ENCODE results near the gene MEIS2. TPM values are rescaled to one million over a fixed set of nuclear protein-coding genes. Genes with fewer than 3 reads are reported as not detected.

MEIS2 gene
- total and polyA plus RNA-seq, 2 of the 13 experiments (the other 11 are each of a cell fraction or from before 2014, with no cell fraction given): 10.7 to 12.4 TPM

DNA sequence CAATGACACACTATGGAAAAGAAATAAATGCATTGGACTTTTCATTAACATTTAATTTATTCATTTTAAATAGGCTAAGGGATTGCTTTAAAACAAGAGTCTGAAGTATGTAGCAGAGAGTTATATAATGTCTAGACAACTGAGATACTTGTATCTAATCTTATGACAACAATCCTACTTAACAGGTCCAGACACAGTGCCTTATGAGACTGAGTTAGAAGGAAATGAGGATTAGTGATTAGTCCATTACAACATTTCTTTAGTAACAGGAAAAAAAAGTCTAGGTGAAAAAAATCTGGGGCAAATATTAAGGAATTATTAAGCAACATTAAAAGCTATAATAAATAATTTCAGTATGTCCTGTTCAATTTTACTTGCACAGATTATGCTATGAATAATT is 140.6 kb downstream of the MEIS2 start (continued):
- TF ChIP-seq, protein P1, sequence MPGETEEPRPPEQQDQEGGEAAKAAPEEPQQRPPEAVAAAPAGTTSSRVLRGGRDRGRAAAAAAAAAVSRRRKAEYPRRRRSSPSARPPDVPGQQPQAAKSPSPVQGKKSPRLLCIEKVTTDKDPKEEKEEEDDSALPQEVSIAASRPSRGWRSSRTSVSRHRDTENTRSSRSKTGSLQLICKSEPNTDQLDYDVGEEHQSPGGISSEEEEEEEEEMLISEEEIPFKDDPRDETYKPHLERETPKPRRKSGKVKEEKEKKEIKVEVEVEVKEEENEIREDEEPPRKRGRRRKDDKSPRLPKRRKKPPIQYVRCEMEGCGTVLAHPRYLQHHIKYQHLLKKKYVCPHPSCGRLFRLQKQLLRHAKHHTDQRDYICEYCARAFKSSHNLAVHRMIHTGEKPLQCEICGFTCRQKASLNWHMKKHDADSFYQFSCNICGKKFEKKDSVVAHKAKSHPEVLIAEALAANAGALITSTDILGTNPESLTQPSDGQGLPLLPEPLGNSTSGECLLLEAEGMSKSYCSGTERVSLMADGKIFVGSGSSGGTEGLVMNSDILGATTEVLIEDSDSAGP (CRISPR knock-in tag; IDR thresholded peaks at IDR 0.05; ENCODE audit: borderline replicate concordance): no peak

DNA sequence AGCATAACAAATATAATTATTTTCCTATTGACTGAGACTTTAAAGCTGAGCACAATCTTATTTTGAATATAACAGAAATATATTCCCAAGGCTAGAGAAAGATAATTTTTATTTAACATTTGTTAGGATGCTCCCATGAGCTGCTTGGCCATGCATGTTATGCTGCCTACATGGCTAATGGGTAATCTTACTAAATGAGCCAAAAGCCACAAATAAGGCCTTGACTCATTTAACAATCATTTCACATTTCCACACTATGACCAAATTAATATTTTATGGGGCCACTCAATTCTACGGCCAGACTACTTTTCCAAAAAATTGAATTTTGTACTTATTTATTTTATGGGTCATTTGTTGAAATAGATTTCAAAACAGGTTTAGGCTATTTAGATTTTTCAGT is 141.7 kb downstream of the MEIS2 start:
- Histone ChIP-seq H3K27me3 (ENCODE audit: control insufficient read depth in 1 of 2, insufficient read depth in 2 of 2, low read length in 2 of 2) (no peaks in the 10 kb centered on the region), H3K4me2 (ENCODE audit: low read depth, low read length) (no peak overlapping the region), H3K9ac (ENCODE audit: insufficient read depth, low read depth, low read length) (no peak overlapping the region), H3K27ac (ENCODE audit: extremely low read length, insufficient read depth, low read length) (no peak overlapping the region), H3K4me3 (replicated peaks in 1 of 3; ENCODE audit: insufficient read depth in 1 of 3, low read depth in 2 of 3, low read length in 3 of 3) (no peak overlapping the region), H3K9me3 (ENCODE audit: low read length) (no peaks in the 10 kb centered on the region), H3K36me3 (replicated peaks in 1 of 2; ENCODE audit: control insufficient read depth in 1 of 2, insufficient read depth in 2 of 2, low read length in 2 of 2) (no peaks in the 10 kb centered on the region), H3K4me1 (ENCODE audit: insufficient read depth, low read length) (no peaks in the 10 kb centered on the region), H3K79me2 (ENCODE audit: insufficient read depth, low read length) (no peaks in the 10 kb centered on the region), H4K20me1 (ENCODE audit: insufficient read depth, low read length) (no peaks in the 10 kb centered on the region), H2AFZ (ENCODE audit: low read length) (no peak overlapping the region)
- DNase-seq (ENCODE audit: low spot score): no peak
- no TSS peak for BruUV-seq (replicated peaks)
- ChIA-PET POLR2A (no interaction called here), CTCF (ENCODE audit: low intra/inter-chr PET ratio, low total read pairs) (no interaction called here)
- no peak for ATAC-seq
- WGBS (ENCODE audit: low lambda C conversion rate): 86% methylated on average over 1 of the region's 1 CpG
- intact Hi-C loops (cut with micrococcal nuclease; ENCODE audit: unreplicated experiment): no loop called here
- no peak for FAIRE-seq
- in situ Hi-C loops (cut with HindIII; ENCODE audit: extremely low pct_ligation_motif_present, low pct_unique_long_range_greater_than_20kb): no loop called here
- TF ChIP-seq, protein P2, sequence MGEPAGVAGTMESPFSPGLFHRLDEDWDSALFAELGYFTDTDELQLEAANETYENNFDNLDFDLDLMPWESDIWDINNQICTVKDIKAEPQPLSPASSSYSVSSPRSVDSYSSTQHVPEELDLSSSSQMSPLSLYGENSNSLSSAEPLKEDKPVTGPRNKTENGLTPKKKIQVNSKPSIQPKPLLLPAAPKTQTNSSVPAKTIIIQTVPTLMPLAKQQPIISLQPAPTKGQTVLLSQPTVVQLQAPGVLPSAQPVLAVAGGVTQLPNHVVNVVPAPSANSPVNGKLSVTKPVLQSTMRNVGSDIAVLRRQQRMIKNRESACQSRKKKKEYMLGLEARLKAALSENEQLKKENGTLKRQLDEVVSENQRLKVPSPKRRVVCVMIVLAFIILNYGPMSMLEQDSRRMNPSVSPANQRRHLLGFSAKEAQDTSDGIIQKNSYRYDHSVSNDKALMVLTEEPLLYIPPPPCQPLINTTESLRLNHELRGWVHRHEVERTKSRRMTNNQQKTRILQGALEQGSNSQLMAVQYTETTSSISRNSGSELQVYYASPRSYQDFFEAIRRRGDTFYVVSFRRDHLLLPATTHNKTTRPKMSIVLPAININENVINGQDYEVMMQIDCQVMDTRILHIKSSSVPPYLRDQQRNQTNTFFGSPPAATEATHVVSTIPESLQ (CRISPR knock-in tag; conservative IDR thresholded peaks at IDR 0.05): no peak
- TF ChIP-seq SNAI1 (CRISPR knock-in tag; IDR thresholded peaks at IDR 0.05; ENCODE audit: borderline replicate concordance): no peak
- no peak for TF ChIP-seq PHF21A (CRISPR knock-in tag; IDR thresholded peaks at IDR 0.05)
- TF ChIP-seq, protein P3, sequence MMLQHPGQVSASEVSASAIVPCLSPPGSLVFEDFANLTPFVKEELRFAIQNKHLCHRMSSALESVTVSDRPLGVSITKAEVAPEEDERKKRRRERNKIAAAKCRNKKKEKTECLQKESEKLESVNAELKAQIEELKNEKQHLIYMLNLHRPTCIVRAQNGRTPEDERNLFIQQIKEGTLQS (CRISPR knock-in tag; IDR thresholded peaks at IDR 0.05): no peak
- no peak for TF ChIP-seq KLF6 (CRISPR knock-in tag; IDR thresholded peaks at IDR 0.05)
- no peak for TF ChIP-seq TEAD2 (CRISPR knock-in tag; IDR thresholded peaks at IDR 0.05)
- TF ChIP-seq CHCHD3 (CRISPR knock-in tag; IDR thresholded peaks at IDR 0.05): no peak
- TF ChIP-seq, protein P4, sequence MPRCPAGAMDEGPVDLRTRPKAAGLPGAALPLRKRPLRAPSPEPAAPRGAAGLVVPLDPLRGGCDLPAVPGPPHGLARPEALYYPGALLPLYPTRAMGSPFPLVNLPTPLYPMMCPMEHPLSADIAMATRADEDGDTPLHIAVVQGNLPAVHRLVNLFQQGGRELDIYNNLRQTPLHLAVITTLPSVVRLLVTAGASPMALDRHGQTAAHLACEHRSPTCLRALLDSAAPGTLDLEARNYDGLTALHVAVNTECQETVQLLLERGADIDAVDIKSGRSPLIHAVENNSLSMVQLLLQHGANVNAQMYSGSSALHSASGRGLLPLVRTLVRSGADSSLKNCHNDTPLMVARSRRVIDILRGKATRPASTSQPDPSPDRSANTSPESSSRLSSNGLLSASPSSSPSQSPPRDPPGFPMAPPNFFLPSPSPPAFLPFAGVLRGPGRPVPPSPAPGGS (CRISPR knock-in tag; IDR thresholded peaks at IDR 0.05): no peak
- TF ChIP-seq, protein P5, sequence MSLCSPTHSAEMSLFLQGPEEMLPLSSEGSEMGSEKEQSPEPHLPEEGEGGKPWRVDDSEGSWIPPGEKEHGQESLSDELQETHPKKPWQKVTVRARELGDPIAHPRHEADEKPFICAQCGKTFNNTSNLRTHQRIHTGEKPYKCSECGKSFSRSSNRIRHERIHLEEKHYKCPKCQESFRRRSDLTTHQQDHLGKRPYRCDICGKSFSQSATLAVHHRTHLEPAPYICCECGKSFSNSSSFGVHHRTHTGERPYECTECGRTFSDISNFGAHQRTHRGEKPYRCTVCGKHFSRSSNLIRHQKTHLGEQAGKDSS (CRISPR knock-in tag; IDR thresholded peaks at IDR 0.05; ENCODE audit: borderline replicate concordance, low read depth): no peak
- no peak for TF ChIP-seq JUNB (CRISPR knock-in tag; IDR thresholded peaks at IDR 0.05; ENCODE audit: borderline replicate concordance)
- TF ChIP-seq RNF2 (conservative IDR thresholded peaks at IDR 0.05; ENCODE audit: low read depth): no peak
- TF ChIP-seq, protein P6, sequence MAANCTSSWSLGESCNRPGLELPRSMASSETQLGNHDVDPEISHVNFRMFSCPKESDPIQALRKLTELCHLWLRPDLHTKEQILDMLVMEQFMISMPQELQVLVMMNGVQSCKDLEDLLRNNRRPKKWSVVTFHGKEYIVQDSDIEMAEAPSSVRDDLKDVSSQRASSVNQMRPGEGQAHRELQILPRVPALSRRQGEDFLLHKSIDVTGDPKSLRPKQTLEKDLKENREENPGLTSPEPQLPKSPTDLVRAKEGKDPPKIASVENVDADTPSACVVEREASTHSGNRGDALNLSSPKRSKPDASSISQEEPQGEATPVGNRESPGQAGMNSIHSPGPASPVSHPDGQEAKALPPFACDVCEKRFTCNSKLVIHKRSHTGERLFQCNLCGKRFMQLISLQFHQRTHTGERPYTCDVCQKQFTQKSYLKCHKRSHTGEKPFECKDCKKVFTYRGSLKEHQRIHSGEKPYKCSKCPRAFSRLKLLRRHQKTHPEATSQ (CRISPR knock-in tag; IDR thresholded peaks at IDR 0.05; ENCODE audit: borderline replicate concordance): no peak

Data from HepG2 (cell line).